ENCODE data around the gene BPIFB1. TPM values are rescaled to one million over a fixed set of nuclear protein-coding genes. Genes with fewer than 3 reads are reported as not detected.
A peak's percentile ranks its signal among the peaks of the same experiment; 100 is the strongest.

Gene BPIFB1
- total RNA-seq, 1 donor from 2014 or later: 158 TPM

DNA sequence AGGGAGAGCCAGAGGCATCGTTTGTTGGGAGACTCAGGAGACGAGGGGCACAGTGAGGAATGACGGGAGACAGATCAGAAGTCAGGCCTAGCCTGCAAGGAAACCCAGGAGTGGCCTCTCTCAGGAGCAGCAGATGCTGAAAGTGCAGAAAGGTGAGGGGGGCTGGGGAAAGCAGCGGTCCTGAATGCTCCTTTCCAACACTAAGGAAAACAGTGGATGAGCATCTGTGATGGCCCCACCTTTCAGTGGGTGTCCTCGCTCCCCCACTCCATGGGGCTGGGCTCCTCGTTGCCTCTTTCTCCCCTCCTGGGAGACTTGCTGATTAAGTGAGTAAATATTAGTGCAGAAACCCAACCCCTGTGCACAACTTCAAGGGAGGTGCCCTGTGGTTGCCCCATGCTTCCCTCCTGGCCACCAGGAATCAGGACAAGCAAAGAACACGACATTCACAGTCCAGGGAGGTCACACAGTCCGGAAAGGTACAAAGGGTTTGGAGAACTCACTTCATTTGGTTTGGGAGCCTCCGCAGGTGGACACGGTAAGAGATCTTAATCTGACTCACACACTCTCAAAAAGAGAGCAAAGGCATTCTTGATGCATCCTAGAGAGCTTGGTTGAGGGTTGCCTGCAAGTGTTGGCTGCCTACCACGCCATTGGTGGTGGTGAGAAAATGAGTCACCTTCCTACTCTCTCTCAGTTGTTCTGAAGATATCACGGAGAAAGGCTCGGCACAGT lies 9.7 kb upstream of the BPIFB1 start:
- no peak for DNase-seq

DNA sequence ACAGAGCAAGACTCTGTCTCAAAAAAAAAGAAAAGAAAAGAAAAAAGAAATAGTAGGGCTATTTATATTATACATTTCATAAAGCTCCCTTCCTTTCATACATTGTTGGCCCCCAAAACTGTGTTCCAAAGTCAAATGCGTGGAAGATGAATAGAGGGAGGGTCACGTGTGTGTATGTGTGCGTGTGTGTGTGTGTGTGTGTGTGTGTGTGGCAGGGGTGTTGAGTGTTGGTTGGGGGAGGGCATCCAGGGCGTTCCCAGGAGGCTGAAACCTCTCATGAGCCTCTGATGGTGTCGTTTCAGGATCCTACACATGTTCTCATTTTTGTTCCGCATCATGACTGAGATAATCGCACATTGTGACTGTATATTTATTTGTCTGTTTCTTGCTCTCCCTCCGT lies 7.8 kb upstream of the BPIFB1 start:
- no peak for DNase-seq

DNA sequence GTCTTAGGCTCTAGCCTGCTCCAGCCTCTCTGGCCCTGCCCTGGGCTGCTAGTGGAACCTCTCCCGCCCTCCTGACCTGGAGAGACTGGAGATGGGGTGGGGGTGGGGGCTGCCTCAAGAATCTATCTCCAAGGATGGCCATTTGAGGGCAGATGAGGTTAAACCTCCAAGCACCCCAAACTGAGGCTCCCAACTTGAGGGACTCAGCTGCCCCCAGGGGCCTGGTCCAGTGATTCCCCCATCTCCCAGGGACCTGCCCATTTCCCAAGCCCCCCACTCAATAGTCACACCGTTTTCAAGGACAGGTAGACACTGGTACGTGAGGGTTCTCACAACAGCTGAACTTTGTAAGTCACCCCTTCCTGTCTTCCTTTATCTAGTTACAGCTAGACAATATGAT lies 7.1 kb upstream of the BPIFB1 start:
- DNase-seq: no peak

DNA sequence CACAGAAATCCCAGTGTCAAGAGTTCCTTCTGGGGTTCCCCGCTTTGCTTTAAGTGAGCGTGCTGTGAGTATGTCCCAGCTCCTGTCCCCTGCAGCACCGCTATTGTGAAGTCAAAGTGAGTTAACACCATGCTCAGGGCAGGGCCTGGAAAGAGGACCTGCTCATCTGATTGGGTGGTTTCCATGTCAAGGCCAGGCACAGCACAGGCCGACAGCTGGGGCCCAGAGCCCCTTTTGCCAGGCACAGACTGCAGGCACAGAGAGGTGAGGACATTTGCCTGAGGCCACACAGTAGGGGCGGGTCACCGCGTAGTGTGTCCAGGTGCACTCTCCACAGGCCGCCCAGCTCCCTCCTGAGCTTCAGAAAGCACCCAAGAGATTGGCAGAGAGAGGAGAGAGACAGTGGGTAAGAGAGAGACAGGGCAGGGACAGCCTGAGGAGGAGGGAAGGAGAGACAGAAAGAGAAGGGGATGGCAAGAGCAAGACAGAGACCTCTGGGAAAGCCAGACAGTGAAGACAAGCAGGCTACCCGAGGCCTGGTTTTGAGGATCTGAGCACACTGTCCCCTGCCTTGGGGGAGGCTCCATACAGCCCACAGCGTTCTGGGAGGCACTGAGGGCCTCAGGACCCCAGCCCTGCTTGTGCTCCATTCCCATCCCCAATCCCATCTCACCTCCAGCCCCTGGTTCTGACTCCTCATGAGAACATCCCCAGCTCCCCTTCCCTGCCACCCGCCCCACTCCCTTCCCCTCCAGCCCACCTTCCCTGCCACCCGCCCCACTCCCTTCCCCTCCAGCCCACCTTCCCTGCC lies 6.5 kb upstream of the BPIFB1 start:
- no peak for DNase-seq

DNA sequence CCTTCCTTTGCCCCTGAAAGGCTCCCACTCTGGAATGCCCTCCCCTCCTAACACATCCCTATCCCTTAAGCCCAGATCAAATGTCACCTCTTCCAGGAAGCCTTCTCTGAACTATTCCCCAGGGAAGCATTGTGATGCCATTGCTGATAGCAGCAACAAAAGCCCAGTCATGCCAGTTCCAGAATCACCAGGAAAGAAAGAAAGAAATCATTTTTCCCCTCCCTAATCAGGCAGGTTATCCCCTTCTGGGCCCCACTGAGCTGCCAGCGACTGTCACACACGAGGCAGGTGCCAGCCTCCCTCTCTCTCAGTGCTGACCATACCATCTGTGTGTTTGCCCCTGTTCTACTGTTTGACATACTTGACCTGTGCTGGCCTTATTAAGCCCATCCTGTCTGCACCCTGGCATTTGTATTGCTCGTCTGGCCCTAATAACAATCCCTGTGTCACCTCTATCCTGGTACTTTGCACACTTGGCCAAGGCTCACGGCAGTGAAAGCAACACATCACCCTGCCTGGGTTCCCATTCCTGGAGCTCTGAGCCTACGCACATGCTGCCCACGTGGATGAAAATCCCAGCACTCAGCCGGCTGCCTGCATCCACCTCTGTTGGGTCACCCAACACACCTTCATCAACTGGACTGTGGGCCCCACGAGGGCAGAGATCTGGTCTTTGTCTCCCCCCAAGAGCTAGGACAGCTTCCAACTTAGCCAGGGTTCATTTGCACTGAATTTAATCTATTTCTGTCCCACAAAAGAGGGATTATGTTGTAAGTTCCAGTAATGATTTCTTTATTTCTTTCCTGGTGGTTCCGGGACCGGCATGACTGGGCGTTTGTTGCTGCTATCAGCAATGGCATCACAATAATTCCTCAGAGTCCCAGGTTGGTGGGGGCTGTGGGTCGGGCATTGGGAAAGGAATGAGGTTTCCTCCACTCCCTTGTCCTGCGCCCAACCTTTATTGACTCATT lies 5.3 kb upstream of the BPIFB1 start:
- DNase-seq: no peak

DNA sequence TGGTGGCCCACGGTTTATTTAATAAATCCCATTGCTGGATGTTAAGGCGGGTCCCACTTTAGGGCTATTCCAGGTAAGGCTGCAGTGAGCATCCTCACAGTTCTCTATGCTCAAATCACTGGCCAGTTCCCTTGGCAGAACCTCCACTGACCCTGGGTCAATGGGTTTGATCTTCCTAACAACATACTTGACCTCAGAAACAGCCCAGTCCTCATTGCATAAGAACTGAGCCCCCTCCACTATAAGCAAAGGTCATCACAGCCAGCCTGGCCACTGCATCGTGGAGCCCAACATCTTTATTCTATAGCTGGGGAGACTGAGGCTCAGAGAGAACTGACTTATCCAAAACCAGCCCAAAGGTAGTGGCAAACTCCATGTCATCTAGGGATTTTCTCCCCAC lies 4.3 kb upstream of the BPIFB1 start:
- no peak for DNase-seq

DNA sequence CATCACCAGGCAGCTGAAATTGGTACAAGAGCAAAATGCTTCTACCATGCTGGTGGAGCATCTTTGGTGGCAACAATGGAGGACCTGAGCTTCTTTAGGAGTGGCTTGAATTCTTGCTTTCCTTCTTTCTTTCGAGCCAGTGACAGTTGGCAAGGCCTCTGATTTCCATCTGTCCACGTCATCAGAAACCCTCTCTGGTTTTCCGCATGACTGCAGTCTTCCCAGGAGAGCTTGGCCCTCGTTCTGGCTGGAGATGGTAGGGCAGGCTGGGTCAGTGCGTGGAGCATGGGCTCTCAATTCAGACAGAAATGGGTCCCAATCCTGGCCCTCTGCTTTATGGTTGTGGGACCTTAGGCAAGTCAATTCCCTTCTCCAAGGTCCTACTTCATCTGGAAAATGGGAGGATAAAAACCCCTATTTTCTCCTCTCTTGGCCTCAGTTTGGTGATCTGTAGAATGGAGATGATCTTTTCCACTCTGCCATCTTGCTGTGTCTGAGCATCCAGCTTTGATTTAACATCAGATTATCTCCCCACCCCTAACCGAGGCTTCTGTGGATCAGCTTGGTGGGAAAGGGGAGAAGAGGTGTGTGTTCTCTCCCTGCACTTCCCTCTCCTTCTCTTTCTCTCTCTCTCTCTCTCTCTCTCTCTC lies 3.6 kb upstream of the BPIFB1 start:
- no peak for DNase-seq

DNA sequence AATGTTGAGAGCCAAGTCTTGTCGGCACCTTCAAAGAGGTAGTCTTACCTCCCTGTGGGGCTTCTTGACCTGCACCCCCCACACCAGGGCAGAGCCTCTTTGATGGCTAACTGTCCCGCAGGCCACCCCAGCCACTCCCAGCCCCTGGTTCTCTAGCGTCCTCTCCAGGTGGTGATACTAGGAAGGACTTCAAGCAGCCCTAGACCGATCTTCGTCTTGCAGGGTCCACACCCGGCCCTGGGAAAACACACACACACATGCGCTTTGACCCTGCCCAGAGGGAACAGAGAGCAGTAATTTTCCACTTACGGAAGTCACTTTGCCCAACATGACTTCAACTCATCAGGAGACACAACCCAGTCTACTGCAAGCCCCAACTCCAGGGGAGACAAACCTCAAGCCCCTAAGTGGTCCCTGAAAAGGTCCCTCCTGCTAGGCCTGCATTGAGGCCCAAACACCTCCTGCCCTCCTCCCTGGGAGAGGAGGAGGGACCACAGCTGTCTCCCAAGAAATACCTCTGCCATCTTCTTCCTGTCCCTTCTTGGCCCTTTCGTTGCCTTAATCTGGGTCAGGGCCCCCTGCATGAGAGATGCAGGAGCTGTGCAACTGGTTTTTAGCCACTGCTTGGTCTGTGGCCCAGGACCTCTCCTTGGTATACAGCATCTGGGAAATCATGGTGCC lies 2.9 kb upstream of the BPIFB1 start:
- no peak for DNase-seq

DNA sequence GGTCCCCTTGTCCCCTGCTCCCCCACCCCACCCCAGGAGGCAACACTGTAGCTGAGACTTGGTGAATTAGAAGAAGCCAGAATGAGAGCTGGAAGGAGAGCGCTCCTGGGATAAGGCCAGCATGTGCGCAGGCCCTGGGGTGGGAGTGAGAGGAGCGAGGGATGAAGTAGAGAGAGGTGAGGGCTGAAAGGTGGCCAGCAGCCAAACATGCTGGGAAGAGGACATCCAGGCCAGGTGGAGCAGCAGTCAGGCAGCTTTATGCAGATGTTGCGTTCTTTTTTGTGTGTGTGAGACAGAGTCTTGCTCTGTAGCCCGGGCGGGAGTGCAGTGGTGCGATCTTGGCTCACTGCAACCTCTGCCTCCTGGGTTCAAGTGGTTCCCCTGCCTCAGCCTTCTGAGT lies 2.2 kb upstream of the BPIFB1 start:
- peak; percentile 49 for DNase-seq

DNA sequence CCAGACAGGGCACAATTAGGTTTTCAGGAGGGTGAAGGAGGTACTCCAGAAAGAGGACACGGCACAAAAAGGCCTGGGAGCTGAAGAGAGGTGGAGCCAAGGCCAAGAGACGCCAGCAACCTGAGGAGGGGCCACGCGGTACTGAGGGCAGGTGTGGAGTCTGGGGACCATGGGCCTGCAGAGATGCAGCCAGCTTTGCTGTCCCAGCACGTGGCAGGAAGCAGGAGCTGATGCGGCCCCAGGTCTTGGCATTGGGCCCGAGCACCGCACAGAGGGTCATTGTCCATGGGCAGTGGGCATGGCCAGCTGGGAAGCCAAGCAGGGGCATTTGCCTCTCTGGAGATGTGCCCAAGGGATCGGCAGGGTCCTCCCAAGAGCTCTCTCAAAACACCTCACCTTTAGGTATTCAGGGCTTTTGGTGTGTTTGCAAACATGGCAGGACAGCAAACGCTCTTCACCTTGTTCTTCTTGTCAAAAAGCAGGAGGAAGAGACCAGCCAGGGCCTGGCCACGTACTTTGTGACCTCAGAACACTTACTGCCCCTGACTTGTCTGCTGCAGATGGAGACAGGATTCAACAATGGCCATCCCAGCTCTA lies 1.4 kb upstream of the BPIFB1 start:
- DNase-seq: peak; percentile 22

DNA sequence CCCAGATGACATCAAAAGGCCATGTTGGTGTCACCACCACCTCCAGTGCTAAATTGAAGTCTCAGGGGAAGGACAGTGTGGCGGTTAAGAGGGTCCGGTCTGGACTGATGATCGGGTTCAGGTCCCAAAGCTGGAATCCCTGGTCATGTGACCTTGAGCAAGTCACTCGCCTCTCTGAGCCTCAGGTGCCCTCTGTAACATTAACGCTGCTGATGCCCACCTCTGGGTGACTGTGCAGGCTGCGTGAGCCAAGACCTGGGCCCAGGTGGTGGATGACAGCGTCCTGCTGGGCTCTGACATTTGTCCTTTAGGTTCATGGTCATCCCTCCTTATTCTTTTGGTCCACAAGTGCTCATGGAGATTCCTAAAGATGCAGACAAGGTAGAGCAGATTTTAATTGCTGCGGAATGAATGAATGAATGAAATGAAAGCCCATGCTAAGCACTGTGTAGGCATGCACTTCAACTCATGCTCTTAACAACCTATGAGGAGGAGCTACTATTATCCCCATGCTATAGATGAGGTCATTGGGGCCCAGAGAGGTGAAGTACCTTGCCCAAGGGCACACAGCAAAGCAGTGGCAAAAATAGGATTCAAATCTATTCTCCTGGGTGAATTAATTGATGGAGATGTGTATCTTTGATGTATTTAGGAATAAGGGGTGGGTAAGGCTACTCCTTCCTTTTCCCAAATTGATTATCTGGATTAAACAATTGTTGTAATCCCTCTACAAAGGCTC lies 649 bp upstream of the BPIFB1 start:
- DNase-seq: no peak

DNA sequence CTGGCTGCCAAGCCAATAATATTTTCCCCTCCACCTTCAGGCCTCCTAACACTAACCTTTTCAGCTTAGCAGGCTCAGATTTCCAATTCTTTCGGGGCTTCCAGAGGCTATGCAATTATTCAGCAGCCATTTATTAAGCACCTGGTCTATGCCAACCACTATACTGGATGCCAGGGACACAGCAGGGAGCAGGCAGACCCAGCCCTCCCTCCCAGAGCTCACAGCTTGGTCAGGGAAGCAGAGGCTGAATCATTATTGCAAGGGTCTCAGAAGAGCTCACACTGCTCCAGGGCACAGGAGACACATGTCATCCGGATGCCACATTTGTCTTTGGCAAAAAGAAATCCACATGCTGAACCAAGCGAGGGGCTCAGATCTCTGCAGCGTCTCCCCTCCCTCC lies 1.3 kb downstream of the BPIFB1 start:
- DNase-seq: no peak

DNA sequence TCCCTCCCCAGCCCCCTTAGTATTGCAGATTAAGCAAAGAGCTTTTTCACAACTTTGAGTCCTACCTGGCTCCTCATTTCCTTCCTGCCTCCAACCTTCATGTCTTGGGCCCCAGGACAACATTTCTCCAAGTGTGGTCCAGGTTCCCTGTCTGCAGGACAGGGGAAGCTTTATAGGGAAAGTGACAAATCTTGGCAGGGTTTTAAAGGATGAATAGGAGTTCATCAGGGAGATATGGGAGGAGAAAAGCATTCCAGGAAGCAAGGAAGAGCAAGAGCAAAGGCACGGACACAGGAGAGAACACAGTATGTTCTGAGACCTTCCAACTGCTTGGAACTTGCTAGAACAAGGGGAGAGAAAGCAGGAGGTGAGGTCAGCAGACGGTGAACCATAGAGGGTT lies 1.9 kb downstream of the BPIFB1 start:
- DNase-seq: no peak

DNA sequence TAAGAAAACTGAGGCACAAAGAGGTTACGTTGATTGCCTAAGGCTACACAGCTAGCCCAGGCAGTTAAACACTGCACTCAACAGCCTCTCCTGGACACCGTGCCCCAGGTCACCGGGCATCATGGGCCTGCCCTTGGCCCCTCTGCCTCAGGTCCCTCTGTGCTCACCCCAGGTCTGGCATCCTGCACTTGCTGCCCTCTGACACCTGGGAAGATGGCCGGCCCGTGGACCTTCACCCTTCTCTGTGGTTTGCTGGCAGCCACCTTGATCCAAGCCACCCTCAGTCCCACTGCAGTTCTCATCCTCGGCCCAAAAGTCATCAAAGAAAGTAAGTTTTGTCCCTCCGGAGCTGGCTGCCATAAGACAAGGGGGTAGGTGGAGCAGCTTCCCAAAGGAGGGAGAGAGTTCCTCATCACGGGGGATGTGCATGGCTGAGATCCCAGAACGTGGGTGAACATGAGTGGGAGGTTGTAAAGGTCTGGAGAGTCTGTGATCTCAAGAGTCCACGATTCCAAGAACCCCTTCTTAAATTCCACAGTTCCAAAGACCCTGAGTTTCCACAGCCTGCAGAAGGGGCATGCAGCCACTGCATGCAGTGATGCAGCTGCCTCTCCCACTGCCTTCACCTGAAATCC lies 3.0 kb downstream of the BPIFB1 start:
- DNase-seq: no peak

DNA sequence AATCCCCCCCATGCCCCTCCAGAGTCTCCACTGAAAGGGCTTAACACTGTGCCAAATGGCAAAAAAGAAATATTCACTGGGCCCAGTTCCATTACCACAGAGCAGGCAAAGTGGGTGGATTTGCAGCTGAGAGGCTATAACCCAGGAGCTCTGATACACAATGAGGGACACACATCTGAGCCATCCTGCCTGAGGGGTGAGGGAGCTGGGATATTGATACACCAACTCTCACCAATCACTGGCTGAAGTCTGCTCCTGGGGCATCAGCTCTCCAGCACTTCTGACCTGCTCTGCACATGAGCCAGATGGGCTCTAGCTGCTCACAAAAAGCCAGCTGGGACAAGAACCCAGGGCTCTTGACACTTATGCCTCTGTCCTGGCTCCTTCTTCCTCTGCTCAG lies 4.9 kb downstream of the BPIFB1 start:
- no peak for DNase-seq

DNA sequence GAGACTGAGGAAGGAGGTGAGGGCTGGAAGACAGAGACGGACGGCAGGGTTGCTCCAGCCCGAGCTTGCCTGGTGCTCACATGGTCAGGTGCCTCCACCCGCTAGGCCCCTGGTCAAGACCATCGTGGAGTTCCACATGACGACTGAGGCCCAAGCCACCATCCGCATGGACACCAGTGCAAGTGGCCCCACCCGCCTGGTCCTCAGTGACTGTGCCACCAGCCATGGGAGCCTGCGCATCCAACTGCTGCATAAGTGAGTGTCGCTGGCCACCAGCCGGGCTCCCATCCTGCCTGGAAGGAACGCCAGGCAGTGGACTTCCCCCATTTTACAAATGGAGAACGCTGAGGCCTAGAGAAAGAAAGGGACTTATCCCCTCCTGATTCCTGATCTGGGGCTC lies 7.8 kb downstream of the BPIFB1 start:
- DNase-seq: no peak

DNA sequence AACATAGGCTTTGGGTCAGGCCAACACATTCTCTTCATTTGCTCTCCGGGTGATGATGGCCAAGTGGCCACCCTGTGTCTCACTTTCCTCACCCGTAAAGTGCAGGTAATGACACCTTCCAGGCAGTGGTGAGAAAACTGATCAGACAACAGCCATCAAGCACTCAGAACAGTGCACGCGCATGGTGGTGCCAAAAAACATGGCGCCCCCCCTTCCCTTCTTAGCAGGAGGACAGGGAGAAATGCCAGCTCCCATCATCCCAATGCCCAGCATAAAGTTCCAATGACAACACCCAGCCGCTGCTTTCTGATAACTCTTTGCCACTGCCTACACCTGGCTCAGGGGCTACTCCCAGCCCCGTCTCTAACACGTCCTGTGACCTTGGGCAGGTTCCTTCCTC lies 8.4 kb downstream of the BPIFB1 start:
- DNase-seq: no peak

DNA sequence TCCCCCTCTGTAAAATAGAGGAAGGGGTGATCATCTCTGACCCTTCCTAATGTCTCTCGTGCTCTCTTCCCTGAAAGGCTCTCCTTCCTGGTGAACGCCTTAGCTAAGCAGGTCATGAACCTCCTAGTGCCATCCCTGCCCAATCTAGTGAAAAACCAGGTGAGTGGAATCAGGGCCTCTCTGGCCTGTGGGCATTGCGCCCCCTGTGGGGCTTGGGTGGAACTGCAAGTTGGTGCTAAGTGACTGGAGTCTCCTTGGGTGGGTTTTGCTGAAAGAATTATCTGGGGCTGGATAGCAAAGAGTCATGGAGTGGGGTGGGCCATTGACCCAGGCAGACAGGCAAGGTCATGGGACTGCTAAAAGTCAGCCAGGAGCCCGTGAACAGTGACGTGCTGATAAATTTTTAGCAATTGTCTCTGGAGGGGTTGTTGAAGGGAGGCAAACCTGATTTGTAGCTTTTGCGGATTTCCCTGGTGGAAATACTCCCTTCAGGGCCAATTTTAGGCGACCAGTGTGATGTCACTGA lies 8.9 kb downstream of the BPIFB1 start:
- DNase-seq: peak; percentile 40

DNA sequence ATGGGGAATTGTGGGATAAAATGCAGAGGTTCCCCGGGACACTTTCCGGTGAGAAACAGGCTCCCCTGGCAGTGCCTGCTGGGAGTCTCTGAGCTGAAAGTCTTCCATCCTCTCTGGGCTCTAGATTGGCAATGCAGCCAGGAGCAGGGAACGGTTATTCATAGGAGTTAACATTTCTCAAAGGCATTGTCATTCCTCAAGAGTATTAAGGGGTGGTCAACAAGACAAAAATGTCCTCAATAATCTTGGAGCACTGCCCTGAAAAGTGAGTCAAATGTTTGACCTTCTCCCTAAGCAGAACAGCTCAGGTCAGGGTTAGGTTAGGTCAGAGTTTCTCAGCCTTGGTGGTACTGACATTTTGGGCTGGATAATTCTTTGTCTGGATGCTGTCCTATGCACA lies 13.2 kb downstream of the BPIFB1 start:
- no peak for DNase-seq

DNA sequence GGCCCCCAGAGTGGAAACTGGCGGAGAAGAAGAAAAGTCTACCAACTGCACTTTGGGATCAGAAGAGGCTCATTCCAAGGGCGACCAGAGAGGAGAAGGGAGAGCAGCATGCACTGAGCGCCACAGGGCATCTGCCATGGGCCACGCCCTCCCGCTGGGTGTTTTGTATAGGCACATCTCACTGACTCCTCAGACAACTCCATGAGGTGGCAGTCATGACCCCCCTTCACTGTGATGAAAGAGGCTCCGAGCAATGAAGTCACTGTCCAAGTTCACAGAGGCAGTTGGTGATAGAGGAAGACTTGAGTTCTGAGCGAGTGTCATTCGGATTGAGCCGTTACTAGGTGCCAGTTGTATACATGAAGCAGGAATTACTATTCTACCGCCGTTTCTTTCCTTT lies 15.4 kb downstream of the BPIFB1 start:
- DNase-seq: no peak

Data from tongue (tissue), 2 donors.